HG03571 (cell line): Measurements from ENCODE around the gene SLC2A1.

ENCODE experiments used
- ATAC-seq: cut with Tn5 transposase; IDR thresholded peaks from one replicate; pipeline ENCODE4 v1.9.1; 2021; ENCODE audit not compliant: unreplicated experiment

The SLC2A1 gene

DNA sequence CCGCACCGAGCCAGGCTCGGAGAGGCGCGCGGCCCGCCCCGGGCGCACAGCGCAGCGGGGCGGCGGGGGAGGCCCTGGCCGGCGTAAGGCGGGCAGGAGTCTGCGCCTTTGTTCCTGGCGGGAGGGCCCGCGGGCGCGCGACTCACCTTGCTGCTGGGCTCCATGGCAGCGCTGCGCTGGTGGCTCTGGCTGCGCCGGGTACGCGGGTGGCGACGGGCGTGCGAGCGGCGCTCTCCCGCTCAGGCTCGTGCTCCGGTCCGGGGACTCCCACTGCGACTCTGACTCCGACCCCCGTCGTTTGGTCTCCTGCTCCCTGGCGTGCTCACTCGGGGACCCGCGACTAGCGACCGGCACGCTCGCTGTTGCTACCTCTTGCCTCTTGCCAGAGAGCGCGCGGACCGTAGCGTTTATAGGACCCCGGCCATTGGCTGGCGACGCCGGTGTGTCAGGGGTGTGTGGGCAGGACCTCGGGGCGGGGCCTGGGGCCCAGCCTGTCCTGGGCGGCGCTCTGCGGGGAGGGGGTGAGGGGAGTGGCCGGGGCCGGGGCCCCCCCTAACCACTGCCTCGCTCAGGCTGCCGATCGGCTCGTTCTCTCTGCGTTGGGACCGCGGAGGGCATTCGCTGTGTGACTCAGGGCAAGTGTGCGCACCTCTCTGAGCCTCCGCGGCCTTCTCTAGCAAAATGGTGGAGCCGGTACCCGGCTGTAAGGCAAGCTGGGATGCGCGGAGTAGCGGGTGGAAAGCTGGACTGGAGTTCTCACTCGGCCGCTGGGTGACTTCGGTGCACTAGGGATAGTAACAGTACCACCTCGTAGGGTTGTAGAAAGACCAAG lies at the start of gene SLC2A1:
Gene SLC2A1, minus strand, starts transcription at position 381 of the 832 bp plus-strand sequence. Its CDS starts 217 bp downstream, at position 164.
- ATAC-seq, result peak; percentile 66

DNA sequence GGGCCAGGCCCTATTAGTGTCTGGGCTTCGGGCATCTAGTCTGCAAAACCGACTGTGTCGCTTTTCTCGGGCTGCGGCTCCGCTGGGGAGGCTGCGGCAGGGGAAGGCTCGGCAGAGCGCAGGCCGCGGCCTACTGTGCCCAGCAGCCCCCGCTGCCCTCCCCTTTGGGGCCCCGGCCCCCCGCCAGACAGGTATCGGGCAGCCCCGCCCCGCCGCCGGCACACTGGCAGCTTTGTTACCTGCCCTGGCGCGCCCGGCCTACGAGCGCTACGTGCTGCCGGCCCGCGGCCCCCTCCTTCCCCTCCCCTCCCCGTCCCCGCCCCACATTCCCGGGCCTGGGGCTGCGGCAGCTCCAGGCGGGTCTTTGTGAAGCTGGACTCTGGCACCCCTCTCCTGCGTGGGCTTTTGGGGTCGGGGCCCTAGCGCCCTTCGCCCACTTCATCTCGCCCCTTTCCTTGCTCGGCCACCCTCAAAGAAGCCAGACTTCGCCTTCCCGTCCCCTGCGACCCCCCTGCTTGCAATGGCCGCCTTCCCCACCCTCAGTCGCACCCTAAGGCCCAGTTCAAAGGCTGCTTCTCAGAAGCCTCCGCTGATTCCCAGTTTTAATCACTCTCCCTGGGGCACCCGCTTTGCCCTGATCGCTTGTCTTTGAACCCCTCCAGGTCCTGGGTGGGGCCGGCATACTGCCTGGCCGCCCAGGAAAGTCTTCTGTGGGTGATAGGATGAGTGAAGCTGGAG lies 48.9 kb upstream of the SLC2A1 start:
- no peak for ATAC-seq

DNA sequence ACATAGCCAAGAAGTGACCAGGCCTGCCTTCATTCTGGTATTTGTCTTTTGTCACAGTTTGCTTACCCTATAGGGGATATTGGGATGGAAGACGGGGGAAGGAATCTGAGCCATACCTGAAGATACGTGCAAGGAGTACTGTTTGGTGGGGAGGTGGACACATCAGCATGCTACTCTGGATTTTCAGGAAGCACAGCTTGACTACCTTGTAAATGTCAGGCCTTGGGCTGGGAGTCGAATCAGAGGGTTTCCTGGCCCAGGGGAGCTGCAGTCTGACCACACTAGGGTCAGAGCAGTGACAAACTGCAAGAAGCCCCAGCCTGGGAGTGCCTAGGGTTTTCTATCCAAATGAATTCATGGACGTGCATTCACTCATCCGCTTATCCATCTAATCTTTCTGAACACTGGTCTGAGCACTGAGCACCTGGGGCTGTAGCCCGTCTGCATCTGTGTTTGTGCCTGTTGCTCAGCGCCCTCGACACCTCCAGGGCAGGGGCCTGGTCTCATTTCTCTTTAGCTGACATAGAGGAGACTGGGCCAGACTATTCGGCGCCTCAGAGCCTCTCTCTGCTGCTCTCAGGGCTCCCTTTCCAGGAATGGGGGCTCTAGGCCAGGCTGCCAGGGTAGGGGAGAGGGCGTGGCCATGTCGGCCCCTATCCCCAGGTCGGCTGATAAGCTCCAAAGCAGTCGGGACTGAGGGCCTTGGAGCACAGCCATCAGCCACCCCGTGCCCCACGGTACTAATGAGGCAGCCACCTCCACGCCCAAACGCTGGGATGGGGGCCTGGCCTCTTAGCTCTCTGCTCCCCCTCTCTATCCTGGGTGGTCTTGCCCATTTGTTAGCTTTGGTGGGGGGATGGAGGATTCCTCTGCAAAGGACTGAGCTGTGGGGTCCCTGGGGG lies 47.0 kb upstream of the SLC2A1 start:
- no peak for ATAC-seq

DNA sequence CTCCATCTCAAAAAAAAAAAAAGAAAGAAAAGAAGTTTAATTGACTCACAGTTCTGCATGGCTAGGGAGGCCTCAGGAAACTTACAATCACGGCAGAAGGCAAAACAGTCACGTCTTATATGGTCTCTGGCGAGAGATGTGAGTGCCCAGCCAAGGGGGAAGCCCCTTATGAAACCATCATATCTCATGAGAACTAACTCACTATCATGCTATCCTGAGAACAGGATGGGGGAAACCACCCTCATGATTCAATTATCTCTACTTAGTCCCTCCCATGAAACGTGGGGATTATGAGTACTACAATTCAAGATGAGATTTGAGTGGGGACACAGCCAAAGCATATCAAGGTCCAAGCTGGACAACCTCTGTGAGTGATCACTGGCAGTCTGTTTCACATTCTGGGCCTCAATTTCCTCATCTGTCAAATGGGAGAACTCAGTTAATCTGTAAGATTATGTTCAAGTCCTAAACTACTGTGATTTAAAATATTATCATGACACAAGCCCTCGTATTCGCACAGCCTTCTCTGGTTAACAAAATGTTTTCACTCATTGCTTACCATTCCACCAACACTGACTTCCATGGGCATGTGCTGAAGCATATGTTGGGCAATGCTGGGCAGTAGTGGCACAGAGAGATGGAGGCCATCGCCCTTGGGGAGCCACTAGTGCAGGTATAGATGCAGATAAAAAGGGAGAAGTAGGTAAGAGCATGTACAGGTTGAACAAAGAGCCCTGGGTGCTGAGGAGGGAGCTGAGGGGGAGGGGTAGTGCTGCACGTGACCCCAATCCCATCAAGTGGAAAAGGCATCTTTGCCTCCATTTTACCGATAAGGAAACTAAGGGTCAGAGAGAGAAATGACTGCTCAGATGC lies 46.2 kb upstream of the SLC2A1 start:
- no peak for ATAC-seq

DNA sequence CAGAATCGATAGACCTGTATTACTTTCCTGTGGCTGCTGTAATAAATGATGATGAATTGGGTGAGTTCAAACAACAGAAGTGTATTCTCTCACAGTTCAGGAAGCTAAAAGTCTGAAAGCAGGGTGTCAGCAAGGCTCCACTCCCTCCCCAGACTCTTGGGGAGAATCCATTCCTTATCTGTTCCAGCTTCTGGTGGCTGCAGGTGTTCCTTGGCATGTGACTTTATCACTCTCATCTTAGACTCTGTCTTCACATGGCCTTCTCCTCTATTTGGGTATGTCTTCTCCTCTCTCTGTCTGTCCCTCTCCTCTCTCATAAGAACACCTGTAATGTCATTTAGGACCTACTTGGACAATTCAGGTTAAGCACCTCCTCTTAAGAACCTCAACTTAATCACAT lies 44.1 kb upstream of the SLC2A1 start:
- no peak for ATAC-seq

DNA sequence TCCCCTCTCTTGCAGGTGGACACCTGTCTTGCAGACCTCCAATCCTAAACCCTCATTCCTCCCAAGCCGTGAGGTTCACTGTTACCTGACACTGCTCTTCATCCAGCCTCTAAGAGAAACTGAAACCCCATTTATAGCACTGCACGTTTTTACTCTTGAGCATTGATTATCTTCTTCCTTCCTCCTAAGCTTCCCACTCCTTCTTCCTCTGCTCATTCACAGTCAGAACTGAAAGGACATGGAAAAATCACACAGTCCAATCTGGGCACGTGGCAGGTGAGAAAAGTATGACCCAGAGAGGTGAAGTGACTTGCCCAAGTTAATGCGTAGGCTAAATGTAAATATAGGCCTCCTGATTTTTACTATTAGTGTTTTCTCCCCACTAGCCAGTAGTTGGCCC lies 43.4 kb upstream of the SLC2A1 start:
- no peak for ATAC-seq

DNA sequence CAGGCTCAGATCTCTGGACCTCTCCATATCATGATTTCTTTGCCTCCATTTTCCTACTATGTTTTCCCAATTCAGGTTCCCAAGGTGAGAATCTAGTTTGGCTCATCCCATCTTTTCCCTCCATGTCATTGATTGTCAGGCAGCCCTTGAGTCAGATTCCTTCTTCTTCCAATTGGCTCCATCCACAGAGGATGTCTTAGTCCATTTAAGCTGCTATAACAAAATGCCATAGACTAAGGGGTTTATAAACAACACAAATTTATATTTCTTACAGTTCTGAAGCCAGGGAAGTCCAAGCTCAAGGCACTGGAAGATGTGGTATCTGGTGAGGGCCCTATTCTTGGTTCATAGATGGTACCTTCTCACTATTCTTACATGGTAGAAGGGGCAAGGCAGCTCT lies 42.8 kb upstream of the SLC2A1 start:
- ATAC-seq, result no peak

DNA sequence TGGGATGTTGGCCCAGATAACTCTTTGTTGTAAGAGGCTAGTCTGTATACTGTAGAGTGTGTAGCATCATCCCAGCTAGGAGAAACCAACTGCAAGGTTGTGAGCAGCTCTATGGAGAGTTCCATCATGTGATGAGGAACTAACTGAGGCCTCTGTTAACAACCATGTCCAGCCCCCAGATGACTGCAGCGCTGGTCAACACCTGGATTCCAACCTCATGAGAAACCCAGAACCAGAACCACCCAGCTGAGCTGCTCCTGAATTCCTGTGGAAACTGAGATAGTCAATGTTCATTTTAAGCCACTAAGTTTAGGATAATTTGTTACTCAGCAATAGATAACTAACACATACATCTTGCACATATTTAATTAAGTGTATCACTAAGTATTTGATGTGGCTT lies 41.6 kb upstream of the SLC2A1 start:
- ATAC-seq, result no peak

DNA sequence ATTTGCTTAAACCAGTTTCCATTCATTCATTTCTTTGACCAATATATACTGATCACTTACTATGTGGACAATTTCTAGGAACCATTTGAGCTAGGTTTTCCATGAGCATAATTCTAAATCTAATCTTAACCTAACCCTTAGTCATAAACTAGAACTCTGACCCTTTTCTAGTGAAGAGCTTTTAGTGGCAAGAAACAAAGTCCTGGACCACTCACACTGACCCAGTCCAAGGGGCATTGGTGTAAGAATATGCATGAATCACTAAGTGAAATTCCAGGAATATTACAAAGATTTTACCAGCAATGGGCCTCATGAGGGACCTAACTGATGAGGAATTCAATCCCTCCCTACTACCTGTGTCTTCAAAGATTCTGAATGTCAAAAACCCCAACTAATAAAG lies 40.6 kb upstream of the SLC2A1 start:
- no peak for ATAC-seq

DNA sequence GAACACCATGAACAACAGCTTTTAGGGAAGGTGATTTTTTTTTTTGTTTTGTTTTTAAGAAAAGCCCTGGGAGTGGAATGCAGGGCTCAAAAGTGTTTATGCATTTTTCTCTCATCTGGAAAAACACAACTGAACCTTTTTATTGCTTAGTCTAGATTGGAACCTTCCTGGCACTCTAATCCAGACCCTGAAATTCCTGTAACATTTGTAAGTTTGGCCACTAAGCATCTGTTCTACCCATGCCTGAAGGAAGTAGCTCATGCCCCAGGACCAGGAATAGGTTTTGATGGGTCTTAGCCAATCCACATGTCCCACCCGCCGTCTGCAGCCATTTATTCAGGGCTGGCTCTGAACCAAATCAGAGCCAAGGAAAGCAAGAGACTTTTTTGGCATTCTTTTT lies 39.7 kb upstream of the SLC2A1 start:
- ATAC-seq, result no peak

DNA sequence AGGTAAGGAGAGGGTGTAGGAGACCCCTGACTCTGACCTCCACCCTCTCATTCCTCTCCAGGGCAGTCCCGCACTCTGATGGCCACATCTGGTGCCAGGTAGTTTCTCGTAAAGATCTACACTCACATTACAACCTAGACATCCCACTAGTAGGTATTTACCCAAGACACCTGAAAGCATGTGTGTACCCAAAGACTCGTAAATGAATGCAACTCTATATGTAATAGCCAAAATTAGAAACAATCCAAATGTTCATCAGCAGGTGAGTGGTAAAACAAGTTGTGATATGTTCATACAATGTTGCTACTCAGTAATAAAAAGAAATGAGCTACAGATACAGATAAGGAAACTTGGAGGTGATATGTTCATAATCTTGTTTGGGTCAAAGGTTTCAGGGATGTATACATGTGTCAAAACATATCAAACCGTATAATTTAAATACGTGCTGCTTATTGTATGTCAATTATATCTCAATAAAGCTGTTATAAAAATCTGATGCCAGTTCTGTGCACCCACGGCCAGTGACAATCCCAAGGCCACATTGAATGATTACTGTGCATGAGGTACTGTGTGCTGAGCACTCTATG lies 37.8 kb upstream of the SLC2A1 start:
- ATAC-seq, result no peak

DNA sequence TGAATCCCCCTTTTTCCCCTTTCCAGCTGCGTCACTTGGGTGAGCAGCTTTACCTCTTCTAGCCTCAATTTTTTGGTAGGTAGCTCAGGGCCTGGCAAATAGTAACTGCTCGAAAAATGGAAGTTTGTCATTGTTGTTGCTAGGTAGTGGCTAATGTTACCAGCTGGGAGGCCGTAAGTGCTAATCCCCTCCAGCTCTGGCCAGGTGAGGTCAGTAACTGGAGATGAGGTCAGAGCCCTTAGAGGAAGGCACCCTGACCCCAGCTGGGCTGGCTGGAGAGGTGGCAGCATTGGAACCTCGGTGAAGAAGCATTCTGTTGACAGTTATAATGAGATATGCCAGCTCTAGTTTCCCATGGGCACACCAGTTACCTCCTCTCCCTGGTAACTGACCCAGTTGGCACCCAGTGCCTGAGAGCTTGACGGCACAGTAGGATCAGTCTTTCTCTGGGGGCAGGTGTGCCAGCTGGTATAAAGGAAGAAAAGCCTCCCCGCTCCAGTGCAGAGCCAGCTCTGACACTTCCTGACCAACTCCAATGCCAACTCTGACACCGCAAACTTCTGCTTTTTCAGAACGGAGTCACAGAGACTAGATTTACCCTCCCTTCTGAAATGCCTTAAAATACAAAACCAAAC lies 35.0 kb upstream of the SLC2A1 start:
- ATAC-seq, result no peak

DNA sequence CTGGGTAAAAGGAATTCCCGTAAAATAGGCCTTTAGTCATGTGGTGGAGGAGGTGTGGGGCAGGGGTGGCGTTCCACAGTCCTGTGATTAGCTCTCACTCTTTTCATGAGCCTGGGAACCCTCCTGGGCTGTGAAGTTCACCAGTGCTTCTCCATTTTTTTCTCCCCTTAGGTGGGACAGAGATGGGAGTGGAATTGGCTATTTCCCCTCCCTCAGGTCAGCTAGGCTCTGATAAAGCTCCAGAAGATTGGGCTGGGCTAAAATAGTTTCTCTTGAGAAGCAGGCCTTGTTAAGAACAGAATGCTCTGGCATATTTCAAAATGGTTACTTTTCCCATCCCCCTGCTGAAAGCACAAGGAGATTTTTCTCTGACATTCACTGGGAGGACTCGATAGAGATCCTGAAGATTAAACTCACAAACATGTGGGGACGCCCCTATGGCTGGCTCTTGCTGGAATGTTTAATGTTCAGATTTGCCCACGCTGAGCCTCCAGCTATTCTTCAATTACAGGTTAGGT lies 33.4 kb upstream of the SLC2A1 start:
- ATAC-seq, result no peak

DNA sequence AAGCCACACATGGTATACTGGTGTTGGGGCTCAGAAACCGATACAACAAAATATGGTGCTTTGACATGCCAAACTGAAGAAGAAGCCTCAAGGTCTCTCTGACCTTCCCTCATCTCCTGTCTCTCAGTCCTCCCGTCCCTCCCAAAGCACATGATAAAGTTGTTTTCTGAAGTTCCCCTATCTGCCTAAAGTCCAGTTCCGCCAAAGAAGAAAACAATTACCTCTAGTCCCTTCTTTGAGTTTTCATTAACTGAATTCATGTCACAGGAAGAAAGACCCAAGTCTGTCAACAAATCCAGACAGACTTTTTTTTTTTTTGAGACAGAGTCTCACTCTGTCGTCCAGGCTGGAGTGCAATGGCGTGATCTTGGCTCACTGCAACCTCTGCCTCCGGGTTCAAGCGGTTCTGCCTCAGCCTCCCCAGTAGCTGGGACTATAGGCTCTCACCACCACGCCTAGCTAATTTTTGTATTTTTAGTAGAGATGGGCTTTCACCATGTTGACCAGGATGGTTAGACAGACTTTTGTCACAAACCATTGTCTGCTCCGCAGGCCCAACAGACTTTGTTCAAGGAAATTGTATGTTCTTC lies 32.2 kb upstream of the SLC2A1 start:
- no peak for ATAC-seq

DNA sequence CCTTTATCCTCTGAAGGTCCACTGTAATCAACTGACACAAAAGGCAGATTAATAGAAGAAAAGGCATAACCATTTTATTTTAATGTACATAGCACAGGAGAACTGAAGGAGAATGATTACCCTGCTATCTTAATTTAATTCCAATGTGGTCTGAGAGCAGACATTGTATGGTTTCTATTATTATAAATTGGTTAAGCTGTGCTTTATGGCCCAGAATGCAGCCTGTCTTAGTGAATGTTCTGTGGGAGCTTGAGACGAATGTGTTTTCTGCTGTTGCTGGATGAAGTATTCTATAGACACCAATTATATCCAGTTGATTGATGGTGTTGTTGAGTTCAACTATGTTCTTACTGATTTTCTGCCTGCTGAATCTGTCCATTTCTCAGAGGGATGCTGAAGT lies 25.0 kb upstream of the SLC2A1 start:
- no peak for ATAC-seq

DNA sequence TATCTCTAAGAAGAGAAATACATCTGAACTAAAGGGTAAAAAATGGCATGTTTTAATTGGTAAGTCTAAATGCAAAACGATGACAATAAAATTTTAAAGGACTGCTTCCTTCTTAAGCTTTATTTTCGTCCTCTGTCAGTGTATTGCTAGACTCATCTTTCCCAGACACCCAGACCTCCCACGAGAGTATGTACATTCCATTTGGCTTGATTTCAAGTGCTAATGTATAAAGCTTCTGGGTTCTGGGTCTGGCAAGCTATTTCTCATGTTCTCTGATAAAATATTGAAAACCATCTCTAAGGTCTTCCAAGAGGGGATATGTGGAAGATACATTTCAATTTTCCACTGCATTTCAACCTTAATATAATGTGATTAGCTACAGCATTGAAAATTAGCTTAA lies 24.6 kb upstream of the SLC2A1 start:
- ATAC-seq, result no peak

DNA sequence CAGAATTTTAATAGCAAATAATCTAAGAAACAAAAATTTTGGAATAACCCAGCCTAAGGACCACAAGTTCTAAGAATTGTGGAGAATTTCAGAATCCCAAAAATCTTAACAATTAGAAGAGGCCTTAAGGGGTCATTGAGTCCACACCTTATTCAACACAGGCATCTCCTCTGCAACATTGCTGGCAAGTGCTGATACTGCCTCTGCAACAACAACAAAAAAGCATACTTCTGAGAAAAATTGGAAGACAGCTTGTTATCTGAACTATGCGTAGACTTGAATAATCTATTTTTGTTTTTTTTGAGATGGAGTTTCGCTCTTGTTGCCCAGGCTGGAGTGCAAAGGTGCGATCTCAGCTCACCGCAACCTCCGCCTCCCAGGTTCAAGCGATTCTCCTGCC lies 24.0 kb upstream of the SLC2A1 start:
- no peak for ATAC-seq

DNA sequence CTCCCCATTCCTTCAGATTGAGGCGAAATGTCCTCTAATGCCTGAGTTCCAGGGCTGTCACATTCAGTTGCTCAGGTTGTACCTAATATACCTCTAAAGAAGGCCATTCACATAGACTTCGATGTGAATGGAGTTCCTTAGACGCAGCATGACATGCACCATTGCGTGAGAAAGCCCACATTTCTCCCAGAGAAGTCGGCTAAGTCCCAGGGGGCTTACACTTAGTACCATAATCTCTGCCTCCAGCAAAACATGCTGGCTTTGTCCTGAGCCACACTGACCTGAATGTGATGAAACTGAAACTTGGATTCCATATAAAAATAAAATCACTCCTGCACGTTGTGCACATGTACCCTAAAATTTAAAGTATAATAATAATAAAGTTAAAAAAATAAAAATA lies 23.2 kb upstream of the SLC2A1 start:
- no peak for ATAC-seq

DNA sequence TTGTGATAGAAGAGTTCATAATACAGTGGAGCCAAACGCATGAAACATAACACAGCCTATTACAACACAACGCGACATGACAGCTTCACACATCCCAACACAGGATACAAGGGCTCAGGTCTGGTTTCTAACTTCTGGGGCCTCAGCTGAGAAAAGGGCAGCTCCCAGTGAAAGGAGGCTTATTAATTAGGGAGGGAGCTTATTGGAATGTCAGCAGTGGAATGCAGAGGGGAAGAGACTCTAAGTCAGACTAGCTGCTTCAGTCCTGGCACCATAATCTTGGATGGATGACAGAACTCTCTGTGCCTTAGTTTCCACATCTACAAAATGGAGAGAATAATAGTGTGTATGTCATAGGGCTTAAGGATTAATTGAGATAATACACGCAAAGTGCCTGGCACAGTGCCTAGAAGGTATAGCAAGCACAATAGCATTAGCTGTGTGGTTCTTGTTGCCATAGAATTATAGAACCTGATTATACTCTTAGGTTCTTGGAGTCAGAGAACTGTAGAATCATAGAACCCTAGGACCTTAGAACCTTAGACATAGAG lies 22.7 kb upstream of the SLC2A1 start:
- ATAC-seq, result no peak
